ENCODE measurements around the gene RNGTT.

RNGTT gene

DNA sequence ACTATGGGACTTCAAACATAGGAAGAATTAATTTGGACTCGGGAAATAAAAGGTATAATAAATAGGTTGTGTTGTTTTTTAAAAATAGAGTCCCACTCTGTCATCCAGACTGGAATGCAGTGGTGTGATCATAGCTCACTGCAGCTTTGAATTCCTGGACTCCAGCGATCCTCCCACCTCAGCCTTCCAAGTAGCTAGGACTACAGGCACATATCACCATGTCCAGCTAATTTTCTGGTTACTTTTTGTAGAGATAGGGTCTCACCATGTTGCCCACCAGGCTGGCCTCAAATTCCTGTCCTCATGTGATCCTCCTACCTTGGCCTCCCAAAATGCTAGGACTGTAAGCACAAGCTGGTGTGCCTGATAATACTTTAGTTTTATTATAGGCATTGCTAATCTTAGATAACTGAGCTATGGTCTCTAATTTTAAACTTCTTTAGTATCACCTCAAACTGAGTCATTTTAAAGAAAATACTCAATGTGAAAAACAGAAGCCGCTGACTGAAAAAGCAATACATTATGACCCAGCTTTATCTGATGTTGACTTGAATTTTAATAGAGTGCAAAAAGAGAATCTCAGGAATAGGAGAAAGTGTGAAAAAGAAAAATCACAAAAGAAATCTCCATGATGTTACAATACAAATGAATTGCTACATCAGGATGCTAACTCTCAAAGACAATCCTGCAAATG is 251.0 kb downstream of the RNGTT start:
- no peak for DNase-seq

DNA sequence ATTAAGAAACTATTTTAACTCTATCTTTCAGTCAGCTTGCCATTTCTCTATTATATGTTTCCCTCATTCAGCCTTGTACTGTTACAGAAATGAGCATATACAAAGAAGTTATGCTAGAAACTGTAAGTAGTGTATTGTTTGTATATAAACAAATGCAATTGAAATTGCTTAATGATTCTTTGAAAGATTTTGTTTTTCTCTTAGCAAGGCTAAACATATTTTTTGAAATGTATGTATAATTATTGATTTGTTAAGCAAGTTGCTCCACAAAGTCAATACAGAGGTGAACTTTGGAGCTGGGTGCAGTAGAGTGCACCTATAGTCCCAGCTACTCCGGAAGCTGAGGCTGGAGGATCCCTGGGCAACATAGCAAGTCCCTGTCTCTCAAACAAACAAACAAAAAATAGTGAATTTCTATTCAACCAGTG is 253.6 kb downstream of the RNGTT start:
- DNase-seq, result no peak

DNA sequence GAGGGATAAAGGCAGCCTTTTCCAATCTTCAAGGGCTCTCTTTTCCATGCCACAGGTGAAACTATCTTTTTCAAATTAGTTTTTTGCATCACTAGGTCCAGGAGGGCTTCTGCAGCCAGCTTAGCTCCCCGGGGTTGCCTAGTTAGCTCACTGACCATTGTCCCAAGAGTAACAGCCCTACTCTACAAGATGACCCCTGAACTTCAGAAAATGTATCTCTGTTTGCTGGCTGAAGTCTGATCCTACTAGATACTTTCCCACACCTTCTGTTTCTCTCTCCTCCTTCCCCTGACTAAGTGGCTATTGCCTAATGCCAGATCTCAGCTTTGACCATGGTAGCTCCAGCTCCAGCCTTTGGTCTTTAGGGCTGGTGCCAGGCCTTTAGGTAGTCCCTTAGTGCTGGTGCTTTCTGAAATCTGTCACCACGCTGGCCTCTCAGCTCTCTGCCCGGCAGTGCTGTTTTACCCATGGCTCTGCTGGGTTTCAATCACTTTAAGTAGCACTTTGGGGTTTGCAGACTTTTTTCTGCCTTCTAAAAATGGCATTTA is 255.1 kb downstream of the RNGTT start:
- DNase-seq, result no peak

DNA sequence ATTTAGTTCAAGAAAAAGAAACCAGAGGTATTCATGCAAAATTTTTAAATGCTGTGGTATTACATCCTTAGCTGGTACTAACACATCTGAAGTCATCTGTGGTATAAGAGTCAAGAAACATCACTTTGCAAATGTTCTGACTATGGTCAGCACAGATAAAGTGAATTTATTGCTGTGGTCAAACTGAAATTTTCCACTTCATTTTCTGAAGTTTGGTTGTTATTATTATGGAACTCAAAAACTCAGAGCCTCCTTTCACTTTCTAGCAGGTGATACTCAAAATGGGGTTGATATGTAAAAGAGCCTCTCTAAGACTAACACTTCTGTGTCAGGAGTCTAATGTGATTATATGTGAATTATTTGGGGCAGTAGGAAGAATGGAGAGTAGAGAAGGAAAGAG is 257.8 kb downstream of the RNGTT start:
- DNase-seq, result peak in 1 of 5 experiments; percentile 5

DNA sequence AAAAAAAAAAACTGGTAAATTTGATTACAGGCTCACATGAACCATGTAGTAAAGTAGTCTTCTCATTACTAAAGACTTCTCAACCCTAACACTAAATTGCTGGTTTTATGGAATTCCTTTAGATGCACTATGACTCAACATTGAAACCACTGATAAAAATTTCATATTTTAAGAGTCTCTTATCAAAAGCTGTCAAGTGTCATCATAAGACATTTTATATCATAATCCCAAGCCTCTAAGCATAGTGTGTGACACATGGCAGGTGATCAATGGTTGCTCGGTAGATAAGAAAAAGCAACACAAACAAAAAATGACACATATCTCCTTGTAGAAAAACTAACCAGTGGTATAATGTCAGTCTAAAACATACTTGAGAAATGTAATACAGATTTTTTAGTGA is 258.4 kb downstream of the RNGTT start:
- no peak for DNase-seq

DNA sequence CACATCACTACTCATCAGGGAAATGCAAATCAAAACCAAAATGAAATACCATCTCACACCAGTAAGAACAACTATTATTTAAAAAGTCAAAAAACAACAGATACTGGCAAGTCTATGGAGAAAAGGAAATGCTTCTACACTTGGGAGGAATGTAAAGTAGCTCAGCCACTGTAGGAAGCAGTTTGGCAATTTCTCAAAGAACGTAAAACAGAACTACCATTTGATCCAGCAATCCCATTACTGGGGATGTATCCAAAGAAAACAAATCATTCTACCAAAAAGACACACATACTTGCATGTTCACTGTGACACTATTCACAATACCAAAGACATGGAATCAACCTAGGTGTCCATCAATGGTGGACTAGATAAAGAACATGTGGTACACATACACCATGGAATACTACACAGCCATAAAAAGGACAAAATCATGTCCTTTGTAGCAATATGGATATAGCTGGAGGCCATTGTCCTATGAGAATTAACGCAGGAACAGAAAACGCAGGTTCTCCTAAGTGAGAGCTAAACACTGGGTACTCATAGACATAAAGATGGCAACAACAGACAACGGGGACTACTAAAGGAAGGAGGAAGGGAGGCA is 260.4 kb downstream of the RNGTT start:
- no peak for DNase-seq

DNA sequence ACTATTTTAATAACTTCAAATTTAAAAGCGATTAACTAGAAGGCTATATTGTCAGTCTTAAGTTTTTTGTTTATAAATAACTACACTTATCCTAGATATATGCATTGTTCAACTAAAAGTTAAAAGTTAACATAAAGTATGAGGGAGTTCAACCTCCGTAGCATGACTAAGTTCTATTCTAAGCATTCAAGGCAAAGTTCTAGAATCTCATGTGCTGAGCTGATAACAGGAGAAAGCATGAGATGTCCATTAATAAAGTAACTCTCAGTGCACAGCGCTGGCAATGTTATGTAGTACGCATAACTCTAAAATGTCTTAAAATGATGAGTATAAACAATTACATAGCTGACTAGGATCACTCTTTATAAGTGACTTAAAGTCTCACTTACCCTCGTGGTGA is 264.8 kb downstream of the RNGTT start:
- DNase-seq, result no peak

DNA sequence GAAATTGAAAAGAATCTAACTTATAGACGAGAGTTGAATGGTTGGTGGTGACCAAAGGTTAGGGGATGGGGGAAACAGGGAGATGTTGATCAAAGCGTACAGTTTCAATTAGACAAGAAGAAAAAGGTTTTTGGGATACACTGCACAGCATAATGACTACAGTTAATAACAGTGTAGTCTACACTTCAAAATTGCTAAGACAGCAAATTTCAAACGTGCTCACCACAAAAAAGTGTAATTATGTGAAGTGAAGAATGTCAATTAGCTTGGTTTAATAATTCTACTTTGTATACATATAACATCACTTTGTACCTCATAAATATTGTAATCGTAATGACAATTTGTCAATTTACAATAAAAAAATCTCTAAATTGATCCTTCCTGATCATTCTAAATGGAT is 267.5 kb downstream of the RNGTT start:
- DNase-seq, result no peak

DNA sequence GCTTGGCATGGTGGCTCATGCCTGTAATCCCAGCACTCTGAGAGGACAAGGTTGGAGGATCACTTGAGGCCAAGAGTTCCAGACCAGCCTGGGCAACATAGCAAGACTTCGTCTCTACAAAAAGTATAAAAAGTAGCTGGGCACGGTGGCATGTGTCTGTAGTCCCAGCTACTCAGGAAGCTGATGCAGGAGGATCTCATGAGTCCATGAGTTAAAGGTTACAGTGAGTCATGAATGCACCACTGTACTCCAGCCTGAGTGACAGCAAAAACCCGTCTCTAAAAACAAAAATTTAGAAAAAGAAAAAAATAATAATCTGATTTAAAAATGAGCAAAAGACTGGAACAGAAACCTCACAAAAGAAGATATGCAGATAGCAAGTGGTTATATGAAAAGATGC is 279.7 kb downstream of the RNGTT start:
- no peak for DNase-seq

DNA sequence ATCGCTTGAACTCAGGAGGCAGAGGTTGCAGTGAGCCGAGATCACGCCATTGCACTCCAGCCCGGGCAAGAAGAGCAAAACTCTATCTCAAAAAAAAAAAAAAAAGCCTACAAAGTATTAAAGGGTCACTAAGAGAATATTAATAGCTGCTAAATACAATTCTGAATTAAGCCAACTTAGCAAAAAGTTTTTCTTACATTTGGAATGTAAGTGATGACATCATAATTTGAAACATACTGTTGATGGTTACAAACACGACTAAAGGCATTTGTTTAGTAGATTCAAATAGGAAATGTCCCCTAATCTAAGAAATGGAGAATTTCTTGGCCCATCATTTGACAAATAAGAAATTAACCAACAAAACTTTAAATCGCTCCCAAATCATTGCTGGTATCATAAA is 282.8 kb downstream of the RNGTT start:
- DNase-seq, result no peak

DNA sequence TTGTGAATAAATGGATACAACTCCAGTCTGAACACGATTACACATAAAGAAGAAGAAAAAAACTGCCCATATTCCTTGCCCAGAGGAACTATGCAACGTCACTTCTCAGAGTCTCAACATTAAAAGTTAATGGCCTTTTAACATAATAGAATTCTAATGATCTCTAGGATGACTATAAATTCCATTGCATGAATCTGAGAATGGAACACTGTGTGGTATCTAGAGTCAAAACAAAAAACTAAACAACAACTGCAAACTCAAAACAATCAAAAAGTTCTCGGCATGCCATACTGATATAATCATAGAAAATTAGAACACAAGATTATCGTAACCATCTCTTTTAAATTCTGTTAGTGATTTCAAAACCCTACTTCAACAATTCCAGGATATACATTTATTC is 283.6 kb downstream of the RNGTT start:
- no peak for DNase-seq

DNA sequence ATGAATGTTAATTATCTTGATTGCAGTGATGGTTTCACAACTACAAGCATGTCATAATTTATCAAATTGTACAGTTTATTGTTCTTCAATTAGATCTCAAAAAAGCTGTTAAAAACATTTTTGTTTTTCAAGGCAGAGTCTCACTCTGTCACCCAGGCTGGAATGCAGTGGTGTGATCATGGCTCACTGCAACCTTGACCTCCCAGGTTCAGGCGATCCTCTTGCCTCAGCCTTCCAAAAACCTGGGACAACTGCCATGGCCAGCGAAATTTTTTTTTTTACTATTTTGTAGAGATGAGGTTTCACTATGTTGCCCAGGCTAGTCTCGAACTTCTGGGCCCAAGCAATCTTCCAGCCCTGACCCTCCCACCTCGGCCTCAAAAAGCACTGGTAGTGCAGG is 286.1 kb downstream of the RNGTT start:
- DNase-seq, result no peak

DNA sequence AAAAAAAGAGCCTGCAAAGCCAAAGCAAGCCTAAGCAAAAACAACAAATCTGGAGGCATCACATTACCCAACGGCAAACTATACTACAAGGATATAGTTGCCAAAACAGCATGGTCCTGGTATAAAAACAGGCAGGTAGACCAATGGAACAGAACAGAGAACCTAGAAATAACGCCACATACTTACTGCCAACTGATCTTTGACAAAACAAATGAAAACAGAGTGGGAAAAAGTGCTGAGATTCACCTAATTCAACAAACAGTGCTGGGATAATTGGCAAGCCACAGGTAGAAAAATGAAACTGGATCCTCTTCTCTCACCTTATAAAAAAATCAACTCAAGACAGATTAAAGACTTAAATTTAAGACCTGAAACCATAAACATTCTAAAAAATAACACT is 291.8 kb downstream of the RNGTT start:
- DNase-seq, result no peak

DNA sequence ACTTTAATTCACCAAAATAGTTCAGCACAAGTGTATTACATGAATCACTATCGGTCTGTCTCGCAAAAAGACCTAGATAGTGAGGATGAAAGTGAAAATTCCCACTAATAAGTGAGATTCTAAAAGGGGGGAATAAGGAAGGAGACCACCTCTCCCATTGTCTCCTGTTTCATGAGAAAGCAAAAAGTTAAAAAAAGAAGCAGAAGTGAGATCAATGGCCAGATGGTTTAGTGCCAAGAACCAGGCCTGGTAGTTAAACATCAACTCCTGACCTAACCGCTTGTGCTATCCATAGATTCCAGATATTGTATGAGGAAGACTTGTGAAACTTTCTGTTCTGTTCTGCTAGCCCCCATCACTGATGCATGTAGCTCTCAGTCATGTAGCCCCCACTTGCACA is 293.0 kb downstream of the RNGTT start:
- no peak for DNase-seq

DNA sequence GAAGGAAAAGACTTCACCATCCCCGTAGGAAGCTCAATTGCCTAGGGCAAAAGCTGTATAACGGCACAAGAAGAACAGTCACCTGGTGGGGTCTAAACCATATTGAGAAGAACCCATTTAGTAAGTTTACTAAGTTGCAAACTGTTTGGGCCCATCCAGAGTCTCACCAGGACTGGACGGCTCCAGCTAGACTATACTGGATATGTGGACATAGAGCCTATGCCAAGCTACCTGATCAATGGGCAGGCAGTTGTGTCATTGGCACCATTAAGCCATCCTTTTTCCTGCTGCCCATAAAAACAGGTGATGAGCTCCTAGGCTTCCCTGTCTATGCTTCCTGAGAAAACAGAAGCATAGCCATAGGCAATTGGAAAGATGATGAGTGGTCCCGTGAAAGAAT is 293.9 kb downstream of the RNGTT start:
- DNase-seq, result no peak

DNA sequence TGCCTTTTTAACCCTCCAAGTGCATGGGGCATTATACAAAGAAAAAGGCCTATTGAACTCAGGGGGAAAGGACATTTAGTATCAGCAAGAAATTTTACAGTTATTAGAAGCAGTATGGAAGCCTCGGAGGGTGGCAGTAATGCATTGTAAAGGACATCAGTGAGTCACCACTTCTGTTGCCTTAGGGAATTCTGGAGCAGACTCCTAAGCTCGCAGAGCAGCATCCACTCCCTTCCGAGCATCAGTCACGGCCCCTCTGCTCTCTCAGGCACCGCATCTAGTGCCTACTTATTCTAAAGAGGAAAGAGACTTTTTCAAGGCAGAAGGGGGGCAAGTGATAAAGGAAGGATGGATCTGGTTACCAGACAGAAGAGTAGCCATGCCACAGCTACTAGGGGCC is 296.5 kb downstream of the RNGTT start:
- no peak for DNase-seq

DNA sequence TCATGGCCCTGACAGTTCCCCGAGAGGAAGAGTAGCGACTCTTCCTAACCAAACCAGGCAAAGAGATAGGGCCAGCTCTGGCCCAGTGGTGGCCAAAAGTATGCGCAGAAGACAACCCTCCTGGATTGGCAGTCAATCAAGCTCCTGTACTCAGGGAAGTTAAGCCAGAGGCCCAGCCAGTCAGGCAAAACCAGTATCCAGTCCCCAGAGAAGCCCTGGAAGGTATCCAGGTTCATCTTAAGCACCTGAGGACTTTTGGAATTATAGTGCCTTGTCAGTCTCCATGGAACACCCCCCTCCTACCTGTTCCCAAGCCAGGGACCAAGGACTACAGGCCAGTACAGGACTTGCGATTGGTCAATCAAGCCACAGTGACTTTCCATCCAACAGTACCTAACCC is 298.3 kb downstream of the RNGTT start:
- DNase-seq, result no peak

DNA sequence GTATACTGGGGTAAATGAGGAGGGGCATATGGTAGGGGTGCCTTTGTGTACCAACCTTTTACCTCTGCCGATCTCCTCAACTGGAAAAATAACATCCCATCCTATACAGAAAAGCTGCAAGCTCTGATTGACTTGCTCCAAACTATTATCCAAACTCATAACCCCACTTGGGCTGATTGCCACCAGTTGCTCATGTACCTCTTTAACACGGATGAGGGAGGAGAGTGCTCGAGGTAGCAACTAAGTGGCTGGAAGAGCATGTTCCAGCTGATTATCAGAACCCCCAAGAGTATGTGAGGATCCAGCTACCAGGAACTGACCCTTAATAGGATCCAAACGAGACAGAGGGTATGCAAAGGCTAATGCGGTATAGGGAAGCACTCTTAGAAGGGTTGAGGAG is 299.6 kb downstream of the RNGTT start:
- no peak for DNase-seq

DNA sequence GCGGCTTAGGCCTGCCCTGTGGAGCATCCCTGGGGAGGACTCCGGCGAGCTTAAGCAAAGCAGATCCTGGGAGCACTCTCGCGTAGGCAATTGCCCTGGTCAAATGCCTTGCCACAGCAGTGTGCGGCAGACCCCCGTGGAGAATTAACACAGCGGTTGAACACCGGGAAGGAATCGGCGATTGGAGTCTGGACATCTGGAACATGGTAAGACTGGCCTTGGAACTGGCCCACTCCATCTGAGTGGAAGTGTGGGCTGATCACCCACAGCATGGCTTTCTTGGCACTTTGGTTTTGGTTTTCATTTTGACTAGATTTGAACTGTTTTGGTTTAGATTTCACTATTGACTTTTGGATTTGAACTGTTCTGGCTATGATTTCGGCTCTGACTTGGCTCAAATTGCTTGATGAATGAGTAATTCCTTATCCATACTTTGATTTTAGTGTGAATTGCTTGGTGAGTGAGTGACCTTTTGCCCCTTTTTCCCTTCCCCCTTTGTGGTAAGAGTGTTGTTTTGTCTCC is 300.7 kb downstream of the RNGTT start:
- DNase-seq, result peak in 1 of 5 experiments; percentile 36

DNA sequence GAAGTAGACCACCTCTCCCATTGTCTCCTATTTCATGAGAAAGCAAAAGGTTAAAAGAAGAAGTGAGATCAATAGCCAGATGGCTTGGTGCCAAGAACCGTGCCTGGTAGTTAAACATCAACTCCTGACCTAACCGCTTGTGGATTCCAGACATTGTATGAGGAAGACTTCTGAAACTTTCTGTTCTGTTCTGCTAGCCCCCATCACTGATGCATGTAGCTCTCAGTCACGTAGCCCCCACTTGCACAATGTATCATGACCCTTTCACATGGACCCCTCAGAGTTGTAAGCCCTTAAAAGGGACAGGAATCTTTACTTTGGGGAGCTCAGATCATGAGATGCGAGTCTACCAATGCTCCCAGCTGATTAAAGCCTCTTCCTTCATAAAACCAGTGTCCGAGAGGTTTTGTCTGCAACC is 301.2 kb downstream of the RNGTT start:
- DNase-seq, result no peak

DNA sequence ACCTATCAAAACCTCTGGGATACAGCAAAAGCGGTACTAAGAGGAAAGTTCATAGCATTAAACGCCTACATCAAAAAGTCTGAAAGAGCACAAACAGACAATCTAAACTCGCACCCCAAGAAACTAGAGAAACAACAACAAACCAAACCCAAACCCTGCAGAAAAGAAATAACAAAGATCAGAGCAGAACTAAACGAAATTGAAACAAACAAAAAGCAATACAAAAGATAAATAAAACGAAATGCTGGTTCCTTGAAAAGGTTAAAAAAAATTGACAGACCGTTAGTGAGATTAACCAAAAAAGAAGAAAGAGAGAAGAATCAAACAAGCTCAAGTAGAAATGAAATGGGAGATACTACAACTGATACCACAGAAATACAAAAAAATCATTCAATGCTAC is 302.3 kb downstream of the RNGTT start:
- DNase-seq, result no peak

DNA sequence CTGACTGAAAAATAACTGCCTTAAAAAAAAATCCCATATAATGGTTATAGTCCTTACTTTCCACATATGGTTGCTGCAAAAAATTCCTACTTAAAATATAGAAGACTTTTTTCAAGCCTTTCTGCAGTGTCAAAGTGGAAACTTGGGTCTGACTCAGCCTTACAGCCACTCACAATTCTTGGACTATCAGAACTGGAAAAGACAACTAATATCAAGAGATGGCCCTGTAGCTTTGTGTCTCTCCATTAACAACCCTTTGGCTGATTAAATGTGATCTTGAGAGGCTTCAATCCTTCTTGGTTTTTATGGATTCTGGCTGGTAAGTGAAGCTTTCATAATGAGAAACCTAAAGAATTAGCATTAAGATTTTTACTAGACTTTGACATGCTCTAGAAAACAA is 307.8 kb downstream of the RNGTT start:
- DNase-seq, result no peak

DNA sequence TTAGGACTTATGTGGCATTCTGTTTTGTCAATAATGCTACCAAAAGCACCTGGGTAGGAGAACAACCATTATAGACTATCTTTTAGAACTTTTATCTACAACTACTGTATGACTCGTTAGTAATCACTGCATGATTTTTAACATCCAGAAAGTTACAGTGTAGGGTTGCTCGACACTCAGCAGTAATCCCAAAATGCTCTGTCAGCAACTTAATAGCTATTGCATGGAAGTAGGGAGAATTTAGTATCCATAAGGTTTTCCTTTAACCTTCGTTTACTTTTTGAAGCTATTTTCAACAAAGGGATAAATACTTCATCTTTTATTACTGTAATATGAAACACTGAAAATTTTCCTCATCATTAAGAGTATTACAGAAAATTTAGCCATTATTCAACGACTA is 309.5 kb downstream of the RNGTT start:
- DNase-seq, result no peak

DNA sequence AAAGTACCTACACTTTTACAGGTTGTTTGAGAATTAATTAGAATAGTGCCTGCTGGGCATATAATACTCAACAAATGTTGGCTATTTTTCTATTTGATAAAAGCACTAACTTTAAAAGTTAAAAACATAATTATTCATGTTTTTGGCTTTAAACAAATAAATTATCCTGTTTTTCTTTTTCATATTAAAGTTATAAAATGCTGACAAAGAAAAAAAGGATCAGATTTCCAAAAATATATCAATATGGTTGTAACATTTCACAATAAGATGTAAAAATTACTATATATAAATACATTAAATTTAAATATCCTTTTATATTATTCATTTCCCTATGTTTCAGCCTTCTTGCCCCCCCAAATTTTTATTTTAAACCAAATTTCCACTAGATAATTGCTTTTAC is 312.0 kb downstream of the RNGTT start:
- no peak for DNase-seq

All from T-helper 2 cell (primary cell).